ENCODE results near the gene ACR. TPM values are rescaled to one million over a fixed set of nuclear protein-coding genes. Genes with fewer than 3 reads are reported as not detected.

ACR gene
- total RNA-seq, 6 experiments from 2014 or later = 0.34 to 0.84 (median 0.55) TPM; not detected in 1

- Histone ChIP-seq H3K27me3 (no peaks in the 10 kb centered on the region), H3K9me3 (no peaks in the 10 kb centered on the region), H3K4me3 (no peak overlapping the region), H3K4me1 (peaks cover 0 to 54% (median 20%) of the 10 kb centered on the region in 4 donors), H3K36me3 (peaks cover 0 to 17% (median 2%) of the 10 kb centered on the region in 4 donors), H3K27ac (no peak overlapping the region)
- 54% methylated on average over 5 of the region's 7 CpGs for WGBS (ENCODE audit: insufficient coverage, low coverage, low lambda C conversion rate, missing lambda C conversion rate)
- DNase-seq (peak; percentile 18 to 43 (median 38)), ATAC-seq (no peak)
- intact Hi-C loops (cut with DNase I) = no loop called here
- TF ChIP-seq POLR2A (IDR thresholded peaks at IDR 0.05) (no peak), CTCF (IDR thresholded peaks at IDR 0.05) (no peak)
Observed at GRCh38 chr22:50702261-50702671, 35.7 kb upstream of the ACR start.

GRCh38 chr22:50702821-50703725 lies 34.9 kb upstream of the ACR start:
- Histone ChIP-seq H3K4me1 (peaks cover 0 to 52% (median 20%) of the 10 kb centered on the region in 4 donors), H3K27ac (peak overlapping the region in 1 of 3 donors; percentile 49), H3K9me3 (no peaks in the 10 kb centered on the region), H3K4me3 (no peak overlapping the region), H3K27me3 (no peaks in the 10 kb centered on the region), H3K36me3 (peaks cover 0 to 17% (median 2%) of the 10 kb centered on the region in 4 donors)
- intact Hi-C loops (cut with DNase I) = no loop called here
- 75% methylated on average over 10 of the region's 20 CpGs for WGBS (ENCODE audit: insufficient coverage, low coverage, low lambda C conversion rate, missing lambda C conversion rate)
- TF ChIP-seq CTCF (IDR thresholded peaks at IDR 0.05) = no peak
- no peak for TF ChIP-seq POLR2A (IDR thresholded peaks at IDR 0.05)
- DNase-seq (peak; percentile 11 to 50 (median 46)), ATAC-seq (no peak)

GRCh38 chr22:50703726-50704509 lies 34.1 kb upstream of the ACR start:
- TF ChIP-seq POLR2A (IDR thresholded peaks at IDR 0.05) (no peak), CTCF (IDR thresholded peaks at IDR 0.05) (no peak)
- H3K27me3 ChIP-seq = no peaks in the 10 kb centered on the region
- intact Hi-C loops (cut with DNase I) = no loop called here
- H3K9me3 ChIP-seq = no peaks in the 10 kb centered on the region
- H3K27ac ChIP-seq = peak overlapping the region in 1 of 3 donors; percentile 49
- peak in 1 of 4 donors; percentile 25 for ATAC-seq
- H3K36me3 ChIP-seq = peaks cover 0 to 17% (median 2%) of the 10 kb centered on the region in 4 donors
- H3K4me1 ChIP-seq = peaks cover 0 to 44% (median 16%) of the 10 kb centered on the region in 4 donors
- no peak overlapping the region for H3K4me3 ChIP-seq
- peak; percentile 20 to 72 (median 49) for DNase-seq
- WGBS (ENCODE audit: insufficient coverage, low coverage, low lambda C conversion rate, missing lambda C conversion rate) = 65% methylated on average over 8 of the region's 36 CpGs

- Histone ChIP-seq H3K27me3 (no peaks in the 10 kb centered on the region), H3K27ac (peak overlapping the region in 1 of 3 donors; percentile 49), H3K36me3 (peaks cover 0 to 17% (median 2%) of the 10 kb centered on the region in 4 donors), H3K4me1 (peaks cover 0 to 41% (median 12%) of the 10 kb centered on the region in 4 donors), H3K4me3 (no peak overlapping the region), H3K9me3 (no peaks in the 10 kb centered on the region)
- DNase-seq (peak; percentile 36 to 52 (median 46)), ATAC-seq (no peak)
- TF ChIP-seq CTCF (IDR thresholded peaks at IDR 0.05) = no peak
- TF ChIP-seq POLR2A (IDR thresholded peaks at IDR 0.05) = no peak
- intact Hi-C loops (cut with DNase I) = no loop called here
- 91% methylated on average over 18 of the region's 37 CpGs for WGBS (ENCODE audit: insufficient coverage, low coverage, low lambda C conversion rate, missing lambda C conversion rate)
Observed at GRCh38 chr22:50704510-50705218, 33.3 kb upstream of the ACR start.

All from right lobe of liver (tissue), 6 donors.